Germinal center (tissue), 1 donor: ENCODE results near the gene SDC4.

Source experiments
- DNase-seq: peaks from one replicate; pipeline ENCODE4 v3.0.0; 2012; ENCODE audit warnings: mixed read lengths, low spot score

SDC4 gene

DNA sequence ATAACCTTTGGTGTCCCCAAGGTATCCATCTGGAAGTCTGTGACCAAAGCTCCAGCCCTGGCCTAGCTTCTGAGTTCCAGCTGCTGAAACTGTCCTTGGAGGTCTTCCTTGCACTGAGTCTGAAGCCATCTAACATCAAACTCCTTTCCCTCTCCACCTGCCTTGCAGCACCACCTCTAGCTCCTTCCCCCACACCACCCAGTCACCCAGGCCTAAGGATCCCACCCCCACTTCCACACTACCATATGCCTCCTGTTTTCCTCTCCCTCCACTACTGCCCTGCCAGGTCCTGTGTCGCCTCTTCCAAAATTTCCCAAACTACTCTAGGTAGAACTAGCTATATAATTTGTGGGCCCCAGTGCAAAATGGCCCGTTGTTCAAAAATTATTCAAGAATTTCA, 29.3 kb downstream of the SDC4 start:
- DNase-seq, result no peak

DNA sequence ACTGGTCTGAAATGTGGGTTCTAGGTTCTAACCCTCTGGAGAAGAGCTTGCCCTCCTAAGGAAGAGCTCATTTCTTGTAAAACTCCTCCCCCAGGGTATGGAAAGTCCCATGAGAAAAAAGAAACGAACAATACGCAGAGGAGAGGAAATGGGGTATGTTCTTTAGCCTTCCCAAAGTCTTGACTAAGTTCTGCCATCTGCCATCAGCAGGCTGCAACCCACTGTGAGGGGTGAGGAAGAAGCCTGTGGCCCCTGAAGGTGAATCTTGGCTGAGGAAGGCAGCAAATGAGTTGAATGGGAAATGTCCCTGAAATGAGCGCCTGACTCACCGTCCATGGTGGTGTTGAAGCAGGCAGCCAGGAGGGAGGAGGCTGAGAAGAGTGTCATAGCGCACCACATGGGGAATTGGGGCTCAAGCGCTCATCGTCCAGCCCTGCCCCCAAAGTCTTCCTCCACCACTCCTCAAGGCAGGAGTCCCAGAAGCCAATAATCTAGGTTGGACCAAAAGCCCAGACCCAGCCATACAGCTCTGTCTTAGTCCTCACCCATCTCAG, 29.8 kb downstream of the SDC4 start:
- no peak for DNase-seq

DNA sequence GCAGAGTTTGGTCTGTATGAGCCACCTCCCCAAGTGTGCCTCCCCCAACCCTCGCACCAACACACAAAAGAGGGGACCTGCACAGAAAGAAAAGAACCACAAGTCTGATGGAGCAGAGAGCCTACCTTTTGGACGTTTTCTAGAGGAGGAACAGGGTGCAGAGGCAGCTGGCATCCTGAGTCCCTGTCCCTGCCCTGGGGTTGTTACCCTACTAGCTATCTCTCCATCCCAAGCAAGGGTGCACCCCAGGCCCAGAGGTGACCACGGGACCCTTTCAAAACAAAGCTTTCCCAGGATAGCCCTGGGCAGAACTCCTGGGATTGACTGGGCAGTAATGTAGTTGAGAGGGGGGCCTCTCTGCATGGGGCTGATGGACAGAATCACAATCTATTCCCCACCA, 30.4 kb downstream of the SDC4 start:
- DNase-seq, result no peak

GRCh38 chr20:45316150-45317080, 31.8 kb downstream of the SDC4 start:
- DNase-seq, result no peak

DNA sequence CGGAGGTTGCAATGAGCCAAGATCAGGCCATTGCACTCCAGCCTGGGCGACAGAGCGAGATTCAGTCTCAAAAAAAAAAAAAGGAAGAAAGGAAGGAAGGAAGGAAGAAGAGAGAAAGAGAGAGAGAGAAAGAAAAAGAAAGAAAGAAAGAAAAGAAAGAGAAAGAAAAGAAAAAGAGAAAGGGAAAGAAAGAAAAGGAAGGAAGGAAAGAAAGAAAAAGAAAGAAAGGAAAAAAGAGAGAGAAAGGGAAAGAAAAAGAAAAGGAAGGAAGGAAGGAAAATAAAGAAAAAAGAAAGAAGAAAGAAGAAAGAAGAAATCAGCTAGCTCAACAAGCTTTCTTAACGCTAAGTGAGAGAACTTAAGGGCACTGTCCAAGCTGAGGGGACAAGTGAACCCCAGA, 32.6 kb downstream of the SDC4 start:
- no peak for DNase-seq

GRCh38 chr20:45313943-45314342, 34.3 kb downstream of the SDC4 start:
- DNase-seq, result no peak

GRCh38 chr20:45313065-45313695, 35.0 kb downstream of the SDC4 start:
- no peak for DNase-seq

DNA sequence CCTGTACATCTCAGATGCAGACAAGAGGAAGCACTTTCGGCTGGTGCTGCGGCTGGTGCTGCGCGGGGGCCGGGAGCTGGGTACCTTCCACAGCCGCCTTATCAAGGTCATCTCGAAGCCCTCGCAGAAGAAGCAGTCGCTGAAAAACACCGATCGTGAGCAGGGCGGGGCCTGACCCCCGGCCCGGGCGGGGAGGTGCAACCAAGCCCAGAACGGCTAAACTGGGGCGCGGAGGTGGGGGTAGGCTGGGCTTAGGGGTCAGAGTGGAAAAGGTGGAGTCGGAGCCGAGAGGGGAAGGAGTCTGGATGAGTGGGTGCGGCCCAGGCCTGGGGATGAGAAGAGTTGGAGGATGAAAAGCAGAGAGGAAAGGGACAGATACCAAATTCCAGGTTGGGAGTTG, 36.0 kb downstream of the SDC4 start:
- no peak for DNase-seq

- peak; percentile 78 for DNase-seq
Measured at GRCh38 chr20:45311589-45312211, 36.5 kb downstream of the SDC4 start.

- no peak for DNase-seq
Measured at GRCh38 chr20:45309075-45309474, 39.1 kb downstream of the SDC4 start.

DNA sequence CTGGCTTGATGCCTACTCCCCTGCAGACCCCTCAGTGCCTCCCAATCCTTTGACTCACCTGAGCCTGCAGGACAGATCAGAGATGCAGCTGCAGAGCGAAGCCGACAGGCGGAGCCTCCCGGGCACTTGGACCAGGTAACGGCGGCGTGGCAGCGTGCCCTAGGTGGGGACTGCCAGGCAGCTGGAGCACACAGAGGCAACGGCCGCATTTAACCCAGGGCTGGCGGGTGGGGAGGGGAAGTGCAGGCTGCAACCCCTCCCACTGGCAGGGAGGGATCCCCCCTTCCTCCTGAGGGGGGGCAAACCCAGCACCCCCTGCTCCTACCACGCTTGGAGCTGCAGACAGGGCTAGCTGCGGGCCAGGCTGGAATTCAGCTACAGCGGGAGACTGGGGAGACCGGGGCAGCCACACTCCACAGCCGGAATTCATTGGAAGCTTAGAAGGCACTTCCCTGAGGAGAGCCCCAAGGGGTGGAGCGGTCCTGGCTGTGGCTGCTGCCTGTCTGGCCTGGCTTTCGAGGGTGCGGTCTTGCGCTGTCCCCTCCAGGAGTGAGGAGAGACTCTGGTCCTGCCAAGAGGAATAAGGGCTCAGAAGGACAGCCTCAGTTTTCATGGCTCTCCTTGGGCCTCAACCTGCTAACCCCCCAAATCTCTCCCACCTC, 40.0 kb downstream of the SDC4 start, which contains the start of gene MATN4:
MATN4 (minus strand) TSS at position 183 of the 662 bp plus-strand sequence. CDS start 2,717 bp downstream, outside the sequence.
- DNase-seq, result no peak

GRCh38 chr20:45307076-45307640, 41.1 kb downstream of the SDC4 start:
- DNase-seq, result no peak

- DNase-seq, result peak; percentile 49
Measured at GRCh38 chr20:45306431-45306982, 41.7 kb downstream of the SDC4 start, which contains the start of gene RBPJL. RBPJL (plus strand) TSS chr20:45306840; CDS start chr20:45306923, 83 bp downstream.

DNA sequence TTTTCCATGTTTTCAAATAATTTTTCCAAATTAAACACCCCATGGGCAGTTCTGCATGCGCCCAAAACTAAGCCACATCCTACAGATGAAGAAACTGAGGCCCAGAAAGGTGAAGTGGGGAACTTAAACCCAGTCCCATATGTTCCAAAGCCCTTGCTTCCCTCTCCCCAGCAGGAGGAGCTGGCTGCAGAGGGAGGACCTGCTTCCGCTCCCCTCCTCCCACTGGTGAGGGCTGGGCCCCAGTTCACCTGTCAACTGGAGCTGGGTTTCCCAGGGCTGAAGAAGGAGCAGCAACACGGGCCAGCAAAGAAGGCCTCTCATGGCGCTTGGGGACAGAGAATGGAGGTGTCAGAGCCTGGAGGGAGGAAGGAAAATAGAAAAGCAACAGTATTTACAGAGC, 43.0 kb downstream of the SDC4 start:
- DNase-seq, result no peak

GRCh38 chr20:45304464-45304999, 43.7 kb downstream of the SDC4 start:
- no peak for DNase-seq

DNA sequence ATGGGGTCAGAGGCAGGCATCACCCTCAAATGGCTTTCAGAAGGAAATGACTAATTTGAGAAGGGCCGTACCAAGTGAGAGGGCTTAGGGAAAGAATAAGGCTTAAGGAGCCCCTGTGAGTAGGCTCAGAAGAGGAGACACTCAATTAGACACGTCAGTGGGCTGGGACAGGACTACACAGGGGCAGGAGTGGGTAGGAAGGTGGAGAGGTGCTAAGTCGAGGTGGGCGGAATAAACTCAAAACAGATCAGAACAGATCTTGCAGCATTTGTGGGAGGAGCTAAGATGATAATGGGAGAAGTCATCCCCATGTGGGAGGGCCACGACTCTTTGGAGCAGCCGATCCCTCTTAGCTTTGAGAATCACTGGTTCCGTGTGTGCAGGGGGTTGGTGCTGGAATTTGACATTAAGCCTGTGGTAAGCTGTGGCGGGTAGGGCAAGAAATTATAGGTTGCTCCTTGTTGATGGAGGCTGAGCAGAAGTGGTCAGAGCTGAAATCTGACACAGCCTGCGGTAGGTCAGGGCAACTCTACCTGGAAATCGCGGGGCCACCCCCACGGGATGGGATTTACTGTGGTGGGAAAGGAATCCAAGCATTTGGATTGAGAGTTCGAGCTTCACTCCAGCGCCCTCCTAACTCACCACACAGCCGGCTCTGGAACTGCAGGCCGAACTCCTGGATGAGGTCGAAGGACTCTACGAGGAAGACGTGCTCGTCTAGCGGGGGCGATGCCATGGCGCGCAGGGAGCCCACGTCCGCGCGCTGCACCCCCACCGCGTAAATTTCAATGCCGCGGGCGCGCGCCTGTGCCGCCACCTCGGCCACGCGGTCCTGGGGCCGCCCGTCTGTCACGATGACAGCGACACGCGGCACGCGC, 44.4 kb downstream of the SDC4 start:
- DNase-seq, result no peak

DNA sequence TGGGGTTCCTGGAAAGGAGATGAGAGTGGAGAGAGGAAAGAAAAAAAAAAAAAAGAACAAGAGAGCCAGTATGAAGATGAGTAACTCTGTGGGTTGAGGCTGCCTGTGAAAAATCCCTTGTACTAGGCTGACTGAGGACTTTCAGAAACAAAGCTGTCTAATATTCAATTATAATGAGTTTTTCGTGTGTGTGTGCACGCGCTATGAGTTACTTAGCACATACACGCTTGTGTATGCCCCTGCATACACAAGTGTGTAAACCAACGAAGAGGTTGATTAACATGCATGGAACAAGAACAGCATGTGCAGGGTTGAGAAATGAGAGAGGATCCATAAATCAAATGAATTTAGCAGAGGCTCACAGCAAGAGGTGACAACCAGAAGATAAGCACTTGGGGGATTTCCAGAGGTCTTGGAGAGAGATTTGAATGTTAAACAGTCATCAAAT, 46.4 kb downstream of the SDC4 start:
- DNase-seq, result no peak

GRCh38 chr20:45300961-45301360, 47.3 kb downstream of the SDC4 start:
- peak; percentile 51 for DNase-seq

GRCh38 chr20:45299786-45300185, 48.4 kb downstream of the SDC4 start:
- no peak for DNase-seq
